HepG2 (cell line): Measurements from ENCODE around the gene IQGAP3. TPM values are rescaled to one million over a fixed set of nuclear protein-coding genes. Genes with fewer than 3 reads are reported as not detected.

Experiments used
- CHCHD3 ChIP-seq: sonication (generic); formaldehyde crosslinking; IDR thresholded peaks from 2 replicates; pipeline ENCODE4 v1.8.0; 2022; ENCODE audit warnings: mild to moderate bottlenecking, missing genetic modification reagents, moderate library complexity
- DR1 ChIP-seq: sonication (generic); formaldehyde crosslinking; IDR thresholded peaks from 2 replicates; pipeline ENCODE4 v1.8.0; 2021; ENCODE audit warnings: mild to moderate bottlenecking, missing genetic modification reagents, inconsistent platforms
- ELF4 ChIP-seq: sonication (generic); formaldehyde crosslinking; IDR thresholded peaks from 2 replicates; pipeline ENCODE4 v1.5.0; 2020; ENCODE audit warnings: missing genetic modification reagents, mild to moderate bottlenecking, moderate library complexity, borderline replicate concordance
- ERF ChIP-seq: IDR thresholded peaks from 2 replicates; pipeline ENCODE4 v1.6.1; 2018; ENCODE audit warnings: missing biosample characterization, missing genetic modification reagents
- FOXP4 ChIP-seq: sonication (generic); formaldehyde crosslinking; IDR thresholded peaks from 2 replicates; pipeline ENCODE4 v1.4.0; 2020; ENCODE audit warnings: missing genetic modification reagents
- HOXA3 ChIP-seq: sonication (generic); formaldehyde crosslinking; IDR thresholded peaks from 2 replicates; pipeline ENCODE4 v1.5.0; 2020; ENCODE audit warnings: missing genetic modification reagents
- JDP2 ChIP-seq: sonication (generic); formaldehyde crosslinking; IDR thresholded peaks from 2 replicates; pipeline ENCODE4 v1.8.1; 2022; ENCODE audit warnings: missing genetic modification reagents, borderline replicate concordance
- RARA ChIP-seq: IDR thresholded peaks from 2 replicates; pipeline ENCODE4 v1.6.1; 2016; ENCODE audit warnings: missing genetic modification reagents, missing compliant biosample characterization
- SALL1 ChIP-seq: sonication (generic); formaldehyde crosslinking; IDR thresholded peaks from 2 replicates; pipeline ENCODE4 v1.8.0; 2022; ENCODE audit warnings: mild to moderate bottlenecking, missing genetic modification reagents
- SAP130 ChIP-seq: IDR thresholded peaks from 2 replicates; pipeline ENCODE4 v1.6.1; 2016; ENCODE audit warnings: low read depth
- ZNF12 ChIP-seq: sonication (generic); formaldehyde crosslinking; IDR thresholded peaks from 2 replicates; pipeline ENCODE4 v1.5.0; 2020; ENCODE audit warnings: missing genetic modification reagents
- ZNF160 ChIP-seq: sonication (generic); formaldehyde crosslinking; IDR thresholded peaks from 2 replicates; pipeline ENCODE4 v1.8.0; 2022; ENCODE audit warnings: mild to moderate bottlenecking, inconsistent platforms, missing genetic modification reagents
- ZNF337 ChIP-seq: sonication (generic); formaldehyde crosslinking; IDR thresholded peaks from 2 replicates; pipeline ENCODE4 v1.5.1; 2020; ENCODE audit warnings: missing genetic modification reagents, low read depth, mild to moderate bottlenecking, borderline replicate concordance
- ZNF569 ChIP-seq: sonication (generic); formaldehyde crosslinking; IDR thresholded peaks from 2 replicates; pipeline ENCODE4 v1.5.0; 2020; ENCODE audit warnings: mild to moderate bottlenecking, missing genetic modification reagents, moderate library complexity, borderline replicate concordance
- ZNF781 ChIP-seq: sonication (generic); formaldehyde crosslinking; IDR thresholded peaks from 2 replicates; pipeline ENCODE4 v1.5.1; 2020; ENCODE audit warnings: borderline replicate concordance, mild to moderate bottlenecking, missing genetic modification reagents; ENCODE audit errors: not compliant biosample characterization
- polyA plus RNA-seq, 8 experiments: library from polyadenylated mRNA; depleted of rRNA in 3 of 8; stranded (reverse) in 7 of 8; unstranded in 1 of 8; fragments of >200 nt; fragmentation: Illumina TruSeq in 4 of 8; extraction: Trizol in 4 of 8; gene quantifications; 2 replicates each; pipeline versions ENCODE4 v1.2.1 to v1.2.3, GENCODE V29; 2011 to 2016; ENCODE audit warnings: low read depth in 4 of 8, missing spikeins in 1 of 8, mixed read lengths in 1 of 8; ENCODE audit not compliant: insufficient read depth in 1 of 8
- total RNA-seq, 5 experiments: library from RNA; depleted of rRNA; stranded (reverse); fragments of >200 nt; fragmentation: Illumina TruSeq; extraction: Trizol; gene quantifications; 2 replicates each; pipeline ENCODE4 v1.2.3, GENCODE V29; 2016; ENCODE audit warnings: low read depth in 1 of 5
- TF ChIP-seq, protein P1 (sequence below), 2 experiments: IDR thresholded peaks; 2 replicates each; pipeline ENCODE4 v1.6.1; 2011 to 2012; ENCODE audit warnings: low read length in 2 of 2, borderline replicate concordance in 1 of 2, low read depth in 1 of 2, mild to moderate bottlenecking in 1 of 2, moderate library complexity in 1 of 2
- TF ChIP-seq, protein P2 (sequence below): sonication (generic); formaldehyde crosslinking; IDR thresholded peaks from 2 replicates; pipeline ENCODE4 v1.5.1; 2020; ENCODE audit warnings: mild to moderate bottlenecking, missing genetic modification reagents, moderate library complexity
- TF ChIP-seq, protein P3 (sequence below): sonication (generic); formaldehyde crosslinking; IDR thresholded peaks from 2 replicates; pipeline ENCODE4 v1.5.0; 2020; ENCODE audit warnings: missing genetic modification reagents

The IQGAP3 gene
- total and polyA plus RNA-seq, 2 of the 13 experiments (the other 11 are each of a cell fraction or from before 2014, with no cell fraction given), result 13.5 to 14.1 TPM

GRCh38 chr1:156498432-156499193, 73.8 kb downstream of the IQGAP3 start (continued):
- TF ChIP-seq, protein P1, sequence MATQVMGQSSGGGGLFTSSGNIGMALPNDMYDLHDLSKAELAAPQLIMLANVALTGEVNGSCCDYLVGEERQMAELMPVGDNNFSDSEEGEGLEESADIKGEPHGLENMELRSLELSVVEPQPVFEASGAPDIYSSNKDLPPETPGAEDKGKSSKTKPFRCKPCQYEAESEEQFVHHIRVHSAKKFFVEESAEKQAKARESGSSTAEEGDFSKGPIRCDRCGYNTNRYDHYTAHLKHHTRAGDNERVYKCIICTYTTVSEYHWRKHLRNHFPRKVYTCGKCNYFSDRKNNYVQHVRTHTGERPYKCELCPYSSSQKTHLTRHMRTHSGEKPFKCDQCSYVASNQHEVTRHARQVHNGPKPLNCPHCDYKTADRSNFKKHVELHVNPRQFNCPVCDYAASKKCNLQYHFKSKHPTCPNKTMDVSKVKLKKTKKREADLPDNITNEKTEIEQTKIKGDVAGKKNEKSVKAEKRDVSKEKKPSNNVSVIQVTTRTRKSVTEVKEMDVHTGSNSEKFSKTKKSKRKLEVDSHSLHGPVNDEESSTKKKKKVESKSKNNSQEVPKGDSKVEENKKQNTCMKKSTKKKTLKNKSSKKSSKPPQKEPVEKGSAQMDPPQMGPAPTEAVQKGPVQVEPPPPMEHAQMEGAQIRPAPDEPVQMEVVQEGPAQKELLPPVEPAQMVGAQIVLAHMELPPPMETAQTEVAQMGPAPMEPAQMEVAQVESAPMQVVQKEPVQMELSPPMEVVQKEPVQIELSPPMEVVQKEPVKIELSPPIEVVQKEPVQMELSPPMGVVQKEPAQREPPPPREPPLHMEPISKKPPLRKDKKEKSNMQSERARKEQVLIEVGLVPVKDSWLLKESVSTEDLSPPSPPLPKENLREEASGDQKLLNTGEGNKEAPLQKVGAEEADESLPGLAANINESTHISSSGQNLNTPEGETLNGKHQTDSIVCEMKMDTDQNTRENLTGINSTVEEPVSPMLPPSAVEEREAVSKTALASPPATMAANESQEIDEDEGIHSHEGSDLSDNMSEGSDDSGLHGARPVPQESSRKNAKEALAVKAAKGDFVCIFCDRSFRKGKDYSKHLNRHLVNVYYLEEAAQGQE (IDR thresholded peaks at IDR 0.05; ENCODE audit: borderline replicate concordance in 1 of 2, low read depth in 1 of 2, low read length in 2 of 2), result peak in 1 of 2 experiments; percentile 53; a peak in 2 of 4 replicates
- peak; percentile 27; the same call in 1 of the 2 replicates for TF ChIP-seq ERF (CRISPR knock-in tag)
- TF ChIP-seq ZNF781 (CRISPR knock-in tag), result peak; percentile 19
- no peak for TF ChIP-seq ZNF569
- TF ChIP-seq HOXA3 (CRISPR knock-in tag), result peak; percentile 9; the same call in 1 of the 2 replicates
- TF ChIP-seq ZNF12 (CRISPR knock-in tag), result no peak
- TF ChIP-seq, protein P2, sequence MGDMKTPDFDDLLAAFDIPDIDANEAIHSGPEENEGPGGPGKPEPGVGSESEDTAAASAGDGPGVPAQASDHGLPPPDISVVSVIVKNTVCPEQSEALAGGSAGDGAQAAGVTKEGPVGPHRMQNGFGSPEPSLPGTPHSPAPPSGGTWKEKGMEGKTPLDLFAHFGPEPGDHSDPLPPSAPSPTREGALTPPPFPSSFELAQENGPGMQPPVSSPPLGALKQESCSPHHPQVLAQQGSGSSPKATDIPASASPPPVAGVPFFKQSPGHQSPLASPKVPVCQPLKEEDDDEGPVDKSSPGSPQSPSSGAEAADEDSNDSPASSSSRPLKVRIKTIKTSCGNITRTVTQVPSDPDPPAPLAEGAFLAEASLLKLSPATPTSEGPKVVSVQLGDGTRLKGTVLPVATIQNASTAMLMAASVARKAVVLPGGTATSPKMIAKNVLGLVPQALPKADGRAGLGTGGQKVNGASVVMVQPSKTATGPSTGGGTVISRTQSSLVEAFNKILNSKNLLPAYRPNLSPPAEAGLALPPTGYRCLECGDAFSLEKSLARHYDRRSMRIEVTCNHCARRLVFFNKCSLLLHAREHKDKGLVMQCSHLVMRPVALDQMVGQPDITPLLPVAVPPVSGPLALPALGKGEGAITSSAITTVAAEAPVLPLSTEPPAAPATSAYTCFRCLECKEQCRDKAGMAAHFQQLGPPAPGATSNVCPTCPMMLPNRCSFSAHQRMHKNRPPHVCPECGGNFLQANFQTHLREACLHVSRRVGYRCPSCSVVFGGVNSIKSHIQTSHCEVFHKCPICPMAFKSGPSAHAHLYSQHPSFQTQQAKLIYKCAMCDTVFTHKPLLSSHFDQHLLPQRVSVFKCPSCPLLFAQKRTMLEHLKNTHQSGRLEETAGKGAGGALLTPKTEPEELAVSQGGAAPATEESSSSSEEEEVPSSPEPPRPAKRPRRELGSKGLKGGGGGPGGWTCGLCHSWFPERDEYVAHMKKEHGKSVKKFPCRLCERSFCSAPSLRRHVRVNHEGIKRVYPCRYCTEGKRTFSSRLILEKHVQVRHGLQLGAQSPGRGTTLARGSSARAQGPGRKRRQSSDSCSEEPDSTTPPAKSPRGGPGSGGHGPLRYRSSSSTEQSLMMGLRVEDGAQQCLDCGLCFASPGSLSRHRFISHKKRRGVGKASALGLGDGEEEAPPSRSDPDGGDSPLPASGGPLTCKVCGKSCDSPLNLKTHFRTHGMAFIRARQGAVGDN (CRISPR knock-in tag), result peak; percentile 48
- no peak for TF ChIP-seq JDP2 (CRISPR knock-in tag)
- TF ChIP-seq ZNF160 (CRISPR knock-in tag), result no peak
- TF ChIP-seq ZNF337, result no peak
- TF ChIP-seq, protein P3, sequence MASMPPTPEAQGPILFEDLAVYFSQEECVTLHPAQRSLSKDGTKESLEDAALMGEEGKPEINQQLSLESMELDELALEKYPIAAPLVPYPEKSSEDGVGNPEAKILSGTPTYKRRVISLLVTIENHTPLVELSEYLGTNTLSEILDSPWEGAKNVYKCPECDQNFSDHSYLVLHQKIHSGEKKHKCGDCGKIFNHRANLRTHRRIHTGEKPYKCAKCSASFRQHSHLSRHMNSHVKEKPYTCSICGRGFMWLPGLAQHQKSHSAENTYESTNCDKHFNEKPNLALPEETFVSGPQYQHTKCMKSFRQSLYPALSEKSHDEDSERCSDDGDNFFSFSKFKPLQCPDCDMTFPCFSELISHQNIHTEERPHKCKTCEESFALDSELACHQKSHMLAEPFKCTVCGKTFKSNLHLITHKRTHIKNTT (CRISPR knock-in tag), result no peak
- TF ChIP-seq SAP130 (CRISPR knock-in tag), result peak; percentile 51; the same call in 1 of the 2 replicates
- 0 out of 2 replicates have a peak, but pooled peaks have one; percentile 6 for TF ChIP-seq RARA (CRISPR knock-in tag)
- TF ChIP-seq SALL1, result no peak; the same call in 1 of the 2 replicates
- TF ChIP-seq FOXP4 (CRISPR knock-in tag), result no peak
- TF ChIP-seq DR1 (CRISPR knock-in tag), result no peak
- no peak for TF ChIP-seq CHCHD3 (CRISPR knock-in tag)
- TF ChIP-seq ELF4 (CRISPR knock-in tag), result no peak
